ENCODE measurements around the gene ACTR8.

- TF ChIP-seq CTCF (IDR thresholded peaks at IDR 0.05) = no peak
- TF ChIP-seq POLR2A (IDR thresholded peaks at IDR 0.05) = no peak
Measured at GRCh38 chr3:53902711-53903110, 20.8 kb upstream of the ACTR8 start.

All from prostate gland (tissue), 2 donors.